Kidney glomerular epithelial cell (primary cell): ENCODE data around the gene CSNK1D.

Source experiments
- DNase-seq: peaks from one replicate; lab custom pipeline; 2025; lab: John Stamatoyannopoulos, UW

CSNK1D gene

GRCh38 chr17:82228842-82229697 is 44.4 kb downstream of the CSNK1D start, which contains the start of gene SLC16A3:
Gene SLC16A3 (plus strand): TSS chr17:82229042. CDS start chr17:82236009, 6,967 bp downstream.
- peak; percentile 42 for DNase-seq

- DNase-seq = no peak
Measured at GRCh38 chr17:82228278-82228841, 45.1 kb downstream of the CSNK1D start.

GRCh38 chr17:82227629-82228277 is 45.7 kb downstream of the CSNK1D start:
- DNase-seq = no peak

- no peak for DNase-seq
Measured at GRCh38 chr17:82226809-82227628, 46.5 kb downstream of the CSNK1D start.

GRCh38 chr17:82226146-82226808 is 47.2 kb downstream of the CSNK1D start:
- no peak for DNase-seq

- no peak for DNase-seq
Measured at GRCh38 chr17:82225368-82226029, 48.0 kb downstream of the CSNK1D start.

- DNase-seq = no peak
Measured at GRCh38 chr17:82224666-82225065, 48.8 kb downstream of the CSNK1D start.

- DNase-seq = no peak
Measured at GRCh38 chr17:82223517-82223916, 50.0 kb downstream of the CSNK1D start.

GRCh38 chr17:82222816-82223215 is 50.7 kb downstream of the CSNK1D start:
- no peak for DNase-seq

- no peak for DNase-seq
Measured at GRCh38 chr17:82221341-82221902, 52.1 kb downstream of the CSNK1D start.

GRCh38 chr17:82219753-82220709 is 53.5 kb downstream of the CSNK1D start:
- no peak for DNase-seq

GRCh38 chr17:82219083-82219482 is 54.4 kb downstream of the CSNK1D start:
- DNase-seq = no peak

GRCh38 chr17:82218349-82219075 is 55.0 kb downstream of the CSNK1D start:
- no peak for DNase-seq

GRCh38 chr17:82217530-82218204 is 55.8 kb downstream of the CSNK1D start:
- no peak for DNase-seq

- DNase-seq = no peak
Measured at GRCh38 chr17:82217120-82217529, 56.4 kb downstream of the CSNK1D start.

GRCh38 chr17:82216301-82217119 is 57.0 kb downstream of the CSNK1D start:
- DNase-seq = no peak

GRCh38 chr17:82215972-82216300 is 57.6 kb downstream of the CSNK1D start:
- no peak for DNase-seq
